GM23248 (cell line): ENCODE measurements around the gene ASTN1. TPM values are rescaled to one million over a fixed set of nuclear protein-coding genes. Genes with fewer than 3 reads are reported as not detected.

Experiments used
- DNase-seq: peaks from one replicate; pipeline ENCODE4 v3.0.0-alpha.2; 2015
- H2AFZ ChIP-seq: fragments of 200-600 bp; sonication (generic); 2 replicates; pipeline ENCODE4 v1.6.1; 2016; ENCODE audit warnings: antibody characterized with exemption
- H3F3A ChIP-seq: fragments of 200-600 bp; sonication (generic); 2 replicates; pipeline ENCODE4 v1.6.1; 2016; ENCODE audit warnings: mild to moderate bottlenecking, antibody characterized with exemption, mixed run types; ENCODE audit not compliant: insufficient read depth
- H3K27ac ChIP-seq: fragments of 200-600 bp; sonication (generic); 2 replicates; pipeline ENCODE4 v1.5.1; 2016; ENCODE audit warnings: mild to moderate bottlenecking
- H3K27me3 ChIP-seq: fragments of 200-600 bp; sonication (generic); replicated peaks from 2 replicates; pipeline ENCODE4 v1.6.1; 2016; ENCODE audit warnings: mild to moderate bottlenecking; ENCODE audit not compliant: insufficient read depth
- H3K36me3 ChIP-seq: fragments of 200-600 bp; sonication (generic); 2 replicates; pipeline ENCODE4 v1.6.1; 2016; ENCODE audit warnings: low read depth, mild to moderate bottlenecking
- H3K4me1 ChIP-seq: fragments of 200-600 bp; sonication (generic); 2 replicates; pipeline ENCODE4 v1.6.1; 2016; ENCODE audit warnings: mild to moderate bottlenecking; ENCODE audit not compliant: insufficient read depth
- H3K4me2 ChIP-seq: fragments of 200-600 bp; sonication (generic); one replicate; pipeline ENCODE4 v1.6.1; 2016; ENCODE audit warnings: mild to moderate bottlenecking; ENCODE audit not compliant: unreplicated experiment
- H3K4me3 ChIP-seq: fragments of 200-600 bp; sonication (generic); 2 replicates; pipeline ENCODE4 v1.5.1; 2016; ENCODE audit warnings: mild to moderate bottlenecking
- H3K79me2 ChIP-seq: fragments of 200-600 bp; sonication (generic); 2 replicates; pipeline ENCODE4 v1.6.1; 2016; ENCODE audit warnings: mild to moderate bottlenecking; ENCODE audit not compliant: insufficient read depth
- H3K9ac ChIP-seq: fragments of 200-600 bp; sonication (generic); 2 replicates; pipeline ENCODE4 v1.6.1; 2016; ENCODE audit warnings: mild to moderate bottlenecking
- H3K9me2 ChIP-seq: fragments of 200-600 bp; sonication (generic); 2 replicates; pipeline ENCODE4 v1.6.1; 2016; ENCODE audit warnings: mixed run types, mild to moderate bottlenecking, moderate library complexity; ENCODE audit not compliant: insufficient read depth
- H3K9me3 ChIP-seq: fragments of 200-600 bp; sonication (generic); one replicate; pipeline ENCODE4 v1.6.1; 2017; ENCODE audit warnings: low read depth
- H4K20me1 ChIP-seq: fragments of 200-600 bp; sonication (generic); 2 replicates; pipeline ENCODE4 v1.6.0; 2016; ENCODE audit not compliant: insufficient read depth
- EZH2 ChIP-seq: fragments of 200-600 bp; sonication (generic); IDR thresholded peaks from 2 replicates; pipeline ENCODE4 v1.6.1; 2018; ENCODE audit warnings: antibody characterized with exemption, mild to moderate bottlenecking; ENCODE audit not compliant: insufficient read depth, poor library complexity, severe bottlenecking
- EZH2phosphoT487 ChIP-seq: fragments of 200-600 bp; sonication (generic); IDR thresholded peaks from 2 replicates; pipeline ENCODE4 v1.6.1; 2018; ENCODE audit warnings: antibody characterized with exemption, moderate library complexity, mild to moderate bottlenecking, low read depth; ENCODE audit not compliant: insufficient read depth
- WGBS, 2 experiments: methylation state at CpG; one replicate each; pipeline ENCODE4 v1.1.6; 2015 to 2017; ENCODE audit warnings: low lambda C conversion rate in 2 of 2, low coverage in 1 of 2; ENCODE audit errors: missing lambda C conversion rate in 2 of 2; 5-methylcytosine and 5-hydroxymethylcytosine counted together
- in situ Hi-C: fragments of 300-500 bp; cut with MboI; formaldehyde crosslinking; loops from 2 replicates; pipeline ENCODE4 v1.15.0; 2020
- polyA plus RNA-seq: library from polyadenylated mRNA; unstranded; fragments of >200 nt; fragmentation: Nextera tagmentation; extraction: Ambion mirVana; gene quantifications from 2 replicates; pipeline ENCODE4 v1.2.1, GENCODE V29; 2016
- total RNA-seq: library from RNA; depleted of rRNA; stranded (reverse); fragments of >200 nt; shearing (Covaris generic); gene quantifications from 2 replicates; pipeline ENCODE4 v1.2.3, GENCODE V29; 2014

Gene ASTN1
- total and polyA plus RNA-seq, 2 experiments from 2014 or later, result not detected

- TF ChIP-seq EZH2, result no peak
- no peak for TF ChIP-seq EZH2phosphoT487
- Histone ChIP-seq H3K4me2 (peak overlapping the region; percentile 62), H3K9me2 (no peaks in the 10 kb centered on the region), H3K9me3 (no peaks in the 10 kb centered on the region), H3K79me2 (no peaks in the 10 kb centered on the region), H2AFZ (peak overlapping the region; percentile 34; the same call in 1 of the 2 replicates), H3K27me3 (peaks cover 72% of the 10 kb centered on the region), H3F3A (no peaks in the 10 kb centered on the region), H3K4me3 (peak overlapping the region; percentile 59), H3K4me1 (0 out of 2 replicates have a peak, but pooled peaks cover 3% of the 10 kb centered on the region), H3K9ac (no peak overlapping the region), H4K20me1 (no peaks in the 10 kb centered on the region), H3K36me3 (no peaks in the 10 kb centered on the region), H3K27ac (no peak overlapping the region)
- in situ Hi-C loops, result no loop called here
- WGBS, 2 experiments, result 17 to 20% methylated on average over 8 of the region's 8 CpGs
- peak; percentile 51 for DNase-seq
Measured at GRCh38 chr1:177171536-177172123, 7.1 kb upstream of the ASTN1 start.

- WGBS, 2 experiments, result 3% methylated on average over 48 to 49 of the region's 49 CpGs
- Histone ChIP-seq H3K9ac (no peak within 1 kb of the TSS), H3K4me3 (peak within 1 kb of the TSS; percentile 59), H2AFZ (peak within 1 kb of the TSS; percentile 34; the same call in 1 of the 2 replicates), H3F3A (no peaks in the 10 kb centered on the region), H3K9me2 (no peaks in the 10 kb centered on the region), H3K4me1 (0 out of 2 replicates have a peak, but pooled peaks cover 3% of the 10 kb centered on the region), H3K36me3 (no peaks in the 10 kb centered on the region), H3K27me3 (peaks cover 78% of the 10 kb centered on the region), H3K4me2 (peak within 1 kb of the TSS; percentile 62), H4K20me1 (no peaks in the 10 kb centered on the region), H3K9me3 (no peaks in the 10 kb centered on the region), H3K27ac (no peak within 1 kb of the TSS), H3K79me2 (no peaks in the 10 kb centered on the region)
- in situ Hi-C loops, result no loop called here
- peak; percentile 58 for DNase-seq
- TF ChIP-seq EZH2 (no peak), EZH2phosphoT487 (no peak)
Measured at GRCh38 chr1:177170756-177171535, 6.4 kb upstream of the ASTN1 start, which contains the start of gene BRINP2. BRINP2 (plus strand) TSS chr1:177170958; CDS start chr1:177229877, 58,919 bp downstream.

DNA sequence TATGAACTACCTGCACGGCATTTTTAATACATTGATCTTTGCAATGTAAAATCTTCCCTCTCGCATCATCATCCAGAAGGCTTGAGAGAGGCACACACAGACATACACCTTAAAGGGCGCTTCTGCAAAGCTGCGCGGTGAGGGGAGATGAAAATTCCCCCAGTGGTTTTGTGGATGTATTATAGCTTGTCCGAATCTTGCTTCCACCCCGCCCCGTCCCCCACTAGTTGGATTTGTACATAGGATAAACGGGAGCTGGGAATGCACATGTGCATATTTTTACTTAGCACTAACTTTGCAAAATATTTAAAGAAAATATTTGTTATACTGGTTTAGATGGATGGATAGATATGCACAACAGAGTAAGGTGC, 542 bp upstream of the ASTN1 start:
- H3K9me3 ChIP-seq, result no peaks in the 10 kb centered on the region
- in situ Hi-C loops, result no loop called here
- H3K4me3 ChIP-seq, result no peak overlapping the region
- DNase-seq, result no peak
- TF ChIP-seq EZH2 (no peak), EZH2phosphoT487 (no peak)
- no peaks in the 10 kb centered on the region for H3K9me2 ChIP-seq
- no peak overlapping the region for H3K4me2 ChIP-seq
- H3F3A ChIP-seq, result no peaks in the 10 kb centered on the region
- no peaks in the 10 kb centered on the region for H3K79me2 ChIP-seq
- H3K4me1 ChIP-seq, result no peaks in the 10 kb centered on the region
- no peaks in the 10 kb centered on the region for H4K20me1 ChIP-seq
- H3K27me3 ChIP-seq, result peaks cover 84% of the 10 kb centered on the region
- WGBS, 2 experiments, result 15 to 16% methylated on average over 9 of the region's 9 CpGs
- no peak overlapping the region for H3K27ac ChIP-seq
- H3K9ac ChIP-seq, result no peak overlapping the region
- no peak overlapping the region for H2AFZ ChIP-seq
- H3K36me3 ChIP-seq, result no peaks in the 10 kb centered on the region

- WGBS, 2 experiments, result 3 to 13% methylated on average over 5 to 15 of the region's 15 CpGs
- H3K4me3 ChIP-seq, result peak overlapping the region; percentile 47; the same call in 1 of the 2 replicates
- no peaks in the 10 kb centered on the region for H3F3A ChIP-seq
- no peaks in the 10 kb centered on the region for H3K79me2 ChIP-seq
- H3K4me2 ChIP-seq, result no peak overlapping the region
- peaks cover 73% of the 10 kb centered on the region for H3K27me3 ChIP-seq
- no peaks in the 10 kb centered on the region for H3K9me3 ChIP-seq
- no peaks in the 10 kb centered on the region for H4K20me1 ChIP-seq
- H3K27ac ChIP-seq, result no peak overlapping the region
- H2AFZ ChIP-seq, result peak overlapping the region; percentile 45; the same call in 1 of the 2 replicates
- no peaks in the 10 kb centered on the region for H3K4me1 ChIP-seq
- H3K9ac ChIP-seq, result no peak overlapping the region
- no peak for TF ChIP-seq EZH2phosphoT487
- no peak for TF ChIP-seq EZH2
- no peaks in the 10 kb centered on the region for H3K9me2 ChIP-seq
- in situ Hi-C loops, result no loop called here
- H3K36me3 ChIP-seq, result no peaks in the 10 kb centered on the region
- DNase-seq, result no peak
Measured at GRCh38 chr1:177163844-177164379, 600 bp downstream of the ASTN1 start.
